ENCODE results near the gene KIAA1671.

Gene KIAA1671

GRCh38 chr22:25048659-25049647 lies 96.4 kb downstream of the KIAA1671 start:
- peak; percentile 77 for DNase-seq

DNA sequence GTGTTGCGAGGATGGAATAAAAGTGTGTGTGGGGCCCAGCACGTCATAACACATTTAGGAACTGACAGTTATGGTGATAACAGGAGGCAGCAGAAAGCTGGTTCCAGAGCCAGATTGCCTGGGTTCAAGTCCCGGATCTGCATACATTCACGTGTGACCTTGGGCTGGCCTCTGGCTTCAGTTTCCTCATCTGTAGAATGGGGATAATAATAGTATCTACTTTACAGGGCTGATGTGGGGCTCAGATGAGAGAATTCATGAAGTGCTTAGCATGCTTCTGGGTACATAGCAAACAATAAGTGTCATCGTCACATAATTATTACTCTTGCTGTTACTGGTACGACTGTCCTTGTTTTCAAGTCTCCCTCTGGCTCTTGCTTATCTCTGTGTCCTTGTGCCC lies 97.3 kb downstream of the KIAA1671 start:
- no peak for DNase-seq

DNA sequence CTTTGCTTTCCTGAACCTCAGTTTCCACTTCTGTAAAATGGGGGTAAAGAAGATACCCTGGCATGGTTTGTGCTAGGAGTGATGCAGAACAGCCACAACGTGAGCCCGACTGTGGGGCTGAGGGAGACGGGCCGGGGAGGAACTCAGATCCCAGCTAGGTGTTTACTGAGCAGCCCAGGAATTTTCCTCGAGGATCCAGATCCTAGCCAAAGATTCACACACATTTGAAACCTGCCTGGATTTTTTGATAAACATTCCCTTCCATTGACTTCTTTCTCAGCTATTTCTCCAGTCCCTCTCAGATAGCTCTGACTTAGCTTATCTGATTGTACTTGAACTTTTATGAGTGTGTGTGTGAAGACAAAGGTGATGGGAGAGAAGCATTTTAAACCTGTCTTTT lies 98.0 kb downstream of the KIAA1671 start:
- DNase-seq, result no peak

DNA sequence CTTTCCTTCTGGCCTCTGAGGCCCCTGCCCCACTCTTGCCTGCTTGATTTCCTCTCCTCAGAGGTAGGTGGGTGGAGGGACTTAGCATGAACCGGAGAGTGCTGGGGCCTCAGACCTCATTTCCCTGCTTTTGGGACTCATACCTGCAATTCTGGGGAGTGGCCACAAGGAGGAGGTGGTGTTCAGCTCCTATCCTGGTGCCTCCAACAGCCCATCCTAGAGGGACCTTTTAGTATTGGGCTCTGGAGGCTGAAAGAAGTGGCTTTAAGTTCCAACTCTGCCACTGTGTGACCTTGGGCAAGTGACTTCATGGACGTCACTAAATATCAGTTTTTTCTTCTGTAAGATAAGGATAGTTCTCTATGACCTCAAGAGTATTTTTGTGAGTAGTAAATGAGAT lies 98.6 kb downstream of the KIAA1671 start:
- DNase-seq, result no peak

- peak; percentile 53 for DNase-seq
Observed at GRCh38 chr22:25051983-25052710, 99.6 kb downstream of the KIAA1671 start.

DNA sequence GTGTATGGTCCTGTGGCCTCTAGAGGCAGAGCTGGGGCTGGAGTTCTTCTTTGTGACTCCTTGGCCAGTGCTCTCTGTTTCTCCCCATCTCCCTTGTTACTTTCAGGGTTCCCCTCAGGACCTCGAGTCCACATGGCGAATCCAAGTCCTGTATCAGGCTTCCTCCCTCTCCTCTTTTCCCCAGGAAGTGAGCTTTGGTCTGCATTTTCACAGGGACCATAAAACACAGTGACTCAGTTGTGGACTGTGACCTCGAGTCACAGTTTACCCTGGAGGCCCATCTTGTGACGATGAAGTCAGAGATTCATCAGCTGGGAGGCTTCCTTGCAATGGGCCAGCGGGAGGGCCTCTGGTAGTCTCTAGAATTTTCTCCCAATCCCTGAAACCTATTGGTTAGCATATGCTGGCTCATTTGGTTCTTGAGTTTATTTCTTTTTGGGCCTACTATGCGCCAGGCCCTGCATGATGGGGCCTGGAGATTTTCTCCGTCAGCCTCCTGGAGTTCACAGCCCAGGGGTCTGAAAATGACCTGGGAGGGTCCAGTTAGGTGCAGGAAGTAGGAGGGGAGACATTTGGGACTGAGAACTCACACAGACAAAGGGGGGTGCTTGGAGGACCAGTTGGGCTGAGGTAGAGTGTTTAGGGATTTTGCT lies 100.8 kb downstream of the KIAA1671 start:
- no peak for DNase-seq

- no peak for DNase-seq
Observed at GRCh38 chr22:25054943-25055511, 102.5 kb downstream of the KIAA1671 start.

- DNase-seq, result peak; percentile 82
Observed at GRCh38 chr22:25057013-25057881, 104.7 kb downstream of the KIAA1671 start.

- no peak for DNase-seq
Observed at GRCh38 chr22:25059438-25059837, 106.9 kb downstream of the KIAA1671 start.

DNA sequence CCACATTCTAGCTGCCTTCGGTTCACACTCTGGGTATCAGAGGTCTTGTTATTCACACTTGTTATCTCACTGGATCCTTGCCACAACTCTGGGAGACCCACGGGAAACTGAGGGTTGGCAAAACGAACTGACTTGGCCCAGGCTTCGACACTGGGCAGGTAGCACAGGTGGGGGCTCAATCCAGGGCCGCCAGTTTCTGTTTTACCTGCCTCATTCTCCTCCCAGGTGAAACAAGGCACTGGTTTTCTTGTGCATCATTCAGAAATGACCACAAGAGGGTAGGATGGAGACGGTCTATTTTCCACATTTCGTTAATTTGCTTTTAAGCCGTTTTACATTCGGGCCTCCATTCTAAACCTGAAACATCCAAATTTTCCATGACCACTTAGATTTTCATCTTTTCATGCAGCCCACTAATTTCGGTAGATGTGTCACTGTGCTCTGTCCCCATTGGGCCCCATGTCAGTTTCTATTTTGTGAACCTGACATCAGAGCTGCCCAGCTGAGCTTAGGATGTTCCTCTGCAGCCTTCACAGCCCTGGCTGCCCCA lies 108.1 kb downstream of the KIAA1671 start:
- DNase-seq, result no peak

GRCh38 chr22:25061134-25061533 lies 108.6 kb downstream of the KIAA1671 start:
- DNase-seq, result no peak

GRCh38 chr22:25061605-25062376 lies 109.3 kb downstream of the KIAA1671 start:
- DNase-seq, result no peak

GRCh38 chr22:25062386-25063085 lies 110.0 kb downstream of the KIAA1671 start:
- no peak for DNase-seq

DNA sequence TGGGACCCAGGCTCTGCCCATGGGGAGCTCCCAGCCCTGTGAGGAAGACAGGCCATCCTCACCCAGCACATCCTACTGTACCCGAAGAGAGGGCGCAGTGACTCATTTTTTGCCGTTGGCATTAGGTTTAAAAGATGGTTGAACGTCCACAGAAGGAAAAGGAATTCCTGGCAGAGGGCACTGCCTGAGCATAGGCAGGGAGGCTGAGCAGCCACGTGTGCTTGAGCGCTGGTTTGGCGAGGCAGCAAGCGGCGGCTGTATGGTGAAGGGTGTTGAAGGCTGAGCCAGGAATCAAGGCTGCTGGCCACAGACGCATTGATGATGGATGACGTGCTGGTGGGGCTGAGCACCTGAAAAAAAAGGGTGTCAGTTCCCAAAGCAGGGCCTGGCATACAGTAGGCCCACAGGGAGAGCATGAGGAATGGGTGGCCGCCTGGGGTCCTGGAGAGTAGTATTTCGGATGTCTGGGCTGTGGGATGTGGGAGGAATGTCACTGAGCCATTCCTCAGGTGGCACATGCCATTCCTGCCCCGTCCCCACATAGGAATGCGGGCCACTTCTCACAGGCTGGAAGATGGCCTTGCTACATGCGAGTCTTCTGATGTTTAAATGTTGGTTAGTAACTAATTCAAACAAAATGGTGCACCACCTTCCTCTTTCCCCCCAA lies 112.5 kb downstream of the KIAA1671 start:
- DNase-seq, result no peak

DNA sequence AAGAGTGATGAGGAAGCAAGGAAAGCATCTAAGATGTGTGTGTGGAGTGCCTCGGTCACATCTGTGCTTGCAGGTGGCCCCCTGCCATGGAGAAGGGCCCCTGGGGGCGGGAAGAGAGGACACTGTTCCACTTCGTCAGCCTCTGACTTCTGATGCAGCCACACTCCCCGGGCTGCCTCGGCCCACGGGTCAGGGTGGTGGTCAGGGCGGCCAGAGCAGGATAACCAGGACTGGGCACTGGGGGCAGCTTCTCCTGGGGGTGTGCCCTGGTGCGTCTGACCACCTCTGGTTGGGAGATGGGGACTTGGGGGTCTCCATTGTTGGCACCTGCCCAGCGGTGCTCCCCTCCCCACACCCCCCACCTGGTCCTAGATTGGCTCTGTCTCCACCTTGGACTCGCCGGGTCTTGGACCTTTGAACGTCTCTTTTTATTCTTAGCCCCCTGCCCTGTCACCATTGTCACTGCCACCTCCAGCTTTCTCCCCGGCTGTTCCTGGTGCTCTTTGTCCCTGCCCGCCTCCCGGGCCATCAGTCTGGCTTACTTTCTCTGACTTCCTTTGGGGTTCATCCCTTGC lies 114.4 kb downstream of the KIAA1671 start:
- no peak for DNase-seq

DNA sequence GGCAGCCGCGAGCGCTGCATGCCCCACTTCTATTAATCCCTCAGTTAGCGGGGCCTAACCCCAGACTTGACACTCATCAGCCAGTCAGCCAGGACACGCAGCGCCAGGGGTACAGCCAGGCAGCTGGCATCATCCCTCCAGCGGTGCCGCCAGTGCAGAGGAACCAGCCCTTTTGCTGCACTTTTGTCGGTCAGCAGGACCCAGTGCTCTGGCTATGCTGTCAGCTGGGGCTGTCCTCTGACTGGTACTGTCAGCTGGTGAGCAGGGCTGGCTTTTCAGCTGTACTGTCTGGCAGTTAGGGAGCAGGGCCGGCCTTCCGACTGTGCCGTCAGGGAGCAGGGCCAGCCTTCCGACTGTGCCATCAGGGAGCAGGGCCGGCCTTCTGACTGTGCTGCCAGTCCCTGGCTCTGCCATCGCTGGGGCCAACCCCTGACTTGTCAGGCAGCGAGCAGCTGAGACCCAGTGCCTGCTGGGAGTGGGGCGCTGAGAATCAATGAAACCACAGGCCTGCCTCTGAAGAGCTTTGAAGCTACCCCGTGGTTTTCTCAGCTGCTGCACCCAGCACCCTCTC lies 115.4 kb downstream of the KIAA1671 start:
- peak; percentile 56 for DNase-seq

DNA sequence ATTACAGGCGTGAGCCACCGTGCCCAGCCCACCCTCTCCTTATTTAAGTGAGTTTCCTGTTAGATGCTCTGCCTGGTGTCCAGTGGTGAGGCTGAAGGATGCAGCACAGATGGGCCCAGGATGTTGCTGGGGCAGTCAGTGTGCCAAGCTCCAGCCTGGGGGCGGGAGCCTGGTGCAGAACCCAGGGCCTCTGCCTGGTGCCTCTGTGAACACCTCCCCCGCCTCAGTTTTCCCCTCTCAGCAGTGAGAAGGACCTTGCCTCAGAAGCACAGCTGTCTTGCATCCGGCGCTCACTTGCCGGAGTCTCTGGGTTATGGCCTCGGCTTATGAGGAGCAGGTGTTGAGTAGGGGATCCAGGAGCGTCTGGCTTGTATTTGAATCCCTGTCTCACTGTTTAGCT lies 116.2 kb downstream of the KIAA1671 start:
- DNase-seq, result no peak

DNA sequence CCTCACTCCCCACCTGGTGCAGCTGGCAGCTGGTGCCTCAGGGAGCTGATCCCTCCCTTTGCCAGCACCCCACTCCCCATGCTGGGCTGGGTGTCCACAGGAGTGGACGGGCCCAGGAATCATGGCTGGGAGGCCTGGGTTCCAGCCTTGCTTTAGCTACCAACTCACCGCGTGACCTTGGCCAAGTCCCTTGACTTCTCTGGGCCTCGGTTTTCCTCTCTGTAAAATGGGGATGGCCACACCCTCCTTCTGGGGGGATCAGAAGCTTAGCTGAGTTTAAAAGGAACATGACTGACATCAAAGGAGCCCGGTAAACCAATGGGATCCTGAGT lies 116.9 kb downstream of the KIAA1671 start:
- DNase-seq, result no peak
